ENCODE results near the gene GDF2.

GRCh38 chr10:47296941-47297340 is 25.3 kb upstream of the GDF2 start:
- no peak for TF ChIP-seq POLR2A (IDR thresholded peaks at IDR 0.05; ENCODE audit: low read length)
- TF ChIP-seq GATA1 (IDR thresholded peaks at IDR 0.05; ENCODE audit: low read depth, low read length): no peak
